Measurements from ENCODE around the gene KIFC1.
"Not testable (repeated sequence)": the region's sequence is repeated elsewhere in the genome, so short reads cannot be mapped to it uniquely, and the experiment has no call there.

The KIFC1 gene

DNA sequence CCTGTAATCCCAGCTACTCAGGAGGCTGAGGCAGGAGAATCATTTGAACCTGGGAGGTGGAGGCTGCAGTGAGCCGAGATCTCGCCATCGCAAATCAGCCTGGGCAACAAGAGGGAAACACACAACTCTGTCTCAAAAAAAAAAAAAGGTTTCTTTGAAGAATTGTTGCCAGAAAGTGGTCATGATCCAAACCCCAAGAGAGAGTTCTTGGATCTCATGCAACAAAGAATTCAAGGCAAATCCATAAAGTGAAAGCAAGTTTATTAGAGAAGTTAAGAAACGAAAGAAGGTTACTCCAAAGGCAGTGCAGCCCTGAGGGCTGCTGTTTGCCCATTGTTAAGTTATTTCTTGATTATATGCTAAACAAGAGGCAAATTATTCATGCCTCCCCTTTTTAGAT is 14.5 kb upstream of the KIFC1 start:
- no peak for DNase-seq

DNA sequence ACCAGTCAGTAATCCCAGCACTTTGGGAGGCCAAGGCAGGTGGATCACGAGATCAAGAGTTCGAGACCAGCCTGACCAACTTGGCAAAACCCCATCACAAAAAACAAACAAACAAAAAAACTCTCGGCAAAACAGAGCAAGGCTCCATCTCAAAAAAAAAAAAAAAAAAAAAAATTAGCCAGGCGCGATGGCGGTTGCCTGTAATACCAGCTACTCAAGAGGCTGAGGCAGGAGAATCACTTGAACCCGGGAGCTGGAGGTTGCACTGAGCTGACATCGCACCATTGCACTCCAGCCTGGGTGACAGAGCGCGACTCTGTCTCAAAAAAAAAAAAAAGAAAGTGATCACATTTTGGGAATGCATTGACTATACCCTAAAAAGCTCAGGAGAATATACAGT is 12.4 kb upstream of the KIFC1 start:
- DNase-seq = not testable (repeated sequence)

DNA sequence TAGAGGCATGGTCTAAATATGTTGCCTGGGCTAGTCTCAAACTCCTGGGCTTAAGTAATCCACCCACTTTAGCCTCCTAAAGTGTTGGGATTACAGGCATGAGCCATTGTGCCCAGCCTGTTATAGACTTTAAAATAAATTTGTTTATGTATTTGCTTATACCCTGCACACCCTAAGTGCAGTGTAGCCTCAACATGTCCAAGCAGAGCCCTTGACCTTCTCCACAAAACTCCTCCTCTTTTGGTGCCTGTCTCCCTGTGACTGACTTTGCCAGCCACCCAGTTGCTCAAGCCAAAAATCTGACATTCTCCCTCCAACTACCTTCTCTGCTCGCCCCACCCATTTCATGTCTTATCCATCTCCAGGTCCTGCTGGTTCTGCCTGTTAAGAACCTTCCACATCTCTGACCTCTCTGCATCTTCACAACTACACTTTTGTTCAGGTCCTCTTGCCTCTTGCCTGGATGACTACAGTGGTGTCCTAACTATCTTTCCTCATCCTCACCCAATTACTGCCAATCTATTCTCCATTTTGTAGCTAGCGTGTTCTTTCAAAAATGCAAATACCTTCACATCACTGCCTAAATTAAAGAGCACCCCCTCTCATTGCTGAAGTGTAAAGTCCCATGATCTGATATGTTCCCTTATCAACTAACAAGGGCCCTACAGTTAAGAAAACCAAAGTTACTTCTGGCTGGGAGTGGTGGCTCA is 11.2 kb upstream of the KIFC1 start:
- DNase-seq = no peak

DNA sequence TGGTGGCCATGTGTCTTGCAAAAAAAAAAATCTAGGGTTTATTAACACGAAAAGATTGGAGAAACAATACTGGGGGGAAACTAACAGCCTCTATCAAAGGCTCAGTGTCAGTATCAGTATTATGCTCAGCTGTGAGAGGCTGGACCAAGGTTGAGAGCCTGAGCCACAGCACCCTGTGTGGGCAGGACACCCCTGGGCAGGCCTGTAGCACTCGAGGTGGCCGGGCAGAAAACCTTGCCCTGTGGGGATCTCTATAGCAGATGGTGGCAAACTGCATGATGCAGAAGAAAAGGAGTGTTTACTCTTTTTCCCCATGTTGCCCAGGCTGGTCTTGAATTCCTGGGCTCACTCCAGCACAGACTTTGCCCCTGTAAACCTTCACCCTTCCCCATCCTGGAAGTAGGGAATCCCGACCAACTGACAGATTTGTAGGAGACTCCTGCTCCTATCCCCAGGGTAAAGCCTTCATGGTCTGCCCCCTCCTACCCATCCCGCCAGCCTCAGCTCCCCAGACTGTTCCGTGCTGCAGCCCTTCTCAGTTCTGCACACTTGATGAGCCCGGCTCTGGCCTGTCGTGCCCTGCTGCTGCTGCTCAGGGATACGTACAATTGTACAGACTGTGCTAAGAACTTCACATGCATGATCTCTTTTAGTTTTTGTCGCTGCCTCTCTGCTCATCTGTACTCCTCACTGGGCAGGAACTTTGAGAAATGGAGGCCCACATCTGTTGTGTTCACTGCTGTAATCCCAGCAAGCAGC is 8.0 kb upstream of the KIFC1 start:
- DNase-seq = no peak

DNA sequence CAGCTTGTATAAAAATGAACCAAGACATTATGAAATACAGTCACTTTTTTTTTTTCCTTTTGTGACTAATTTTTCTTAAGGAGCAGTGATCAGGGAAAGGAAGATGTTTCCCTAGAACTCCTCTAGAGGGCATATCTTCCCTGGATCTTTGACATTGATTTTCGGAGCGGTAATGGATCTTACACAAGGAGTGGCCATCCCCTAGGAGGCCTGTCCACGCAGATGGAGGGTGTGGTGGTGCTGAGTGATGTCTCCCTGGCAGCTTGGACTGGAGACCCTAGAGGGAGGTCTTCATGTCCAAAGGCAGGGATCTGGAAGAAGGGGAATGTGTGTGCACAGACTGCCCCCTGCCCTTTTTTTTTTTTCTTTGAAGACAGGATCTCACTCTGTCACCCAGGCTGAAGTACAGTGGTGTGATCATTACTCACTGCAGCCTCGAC is 7.0 kb upstream of the KIFC1 start:
- DNase-seq = no peak

DNA sequence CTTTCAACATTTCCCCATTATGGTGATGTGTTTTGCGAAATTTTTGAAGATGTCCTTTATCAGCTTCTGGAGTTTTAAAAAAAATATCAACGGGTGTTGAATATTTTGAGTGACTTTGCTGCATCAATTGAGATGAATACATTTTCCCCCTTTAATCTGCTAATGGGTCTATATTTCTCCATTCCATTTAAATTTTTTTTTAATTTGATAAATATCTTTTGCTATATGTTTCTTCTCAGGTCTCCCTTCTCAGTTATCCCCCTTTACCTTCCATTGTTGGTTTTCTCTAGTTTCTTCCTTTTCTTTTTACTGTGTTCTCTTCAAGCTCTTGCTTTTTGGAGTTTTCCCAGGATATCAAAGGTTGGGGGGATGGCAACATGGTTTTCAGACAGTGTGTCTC is 1.4 kb upstream of the KIFC1 start:
- DNase-seq = no peak

DNA sequence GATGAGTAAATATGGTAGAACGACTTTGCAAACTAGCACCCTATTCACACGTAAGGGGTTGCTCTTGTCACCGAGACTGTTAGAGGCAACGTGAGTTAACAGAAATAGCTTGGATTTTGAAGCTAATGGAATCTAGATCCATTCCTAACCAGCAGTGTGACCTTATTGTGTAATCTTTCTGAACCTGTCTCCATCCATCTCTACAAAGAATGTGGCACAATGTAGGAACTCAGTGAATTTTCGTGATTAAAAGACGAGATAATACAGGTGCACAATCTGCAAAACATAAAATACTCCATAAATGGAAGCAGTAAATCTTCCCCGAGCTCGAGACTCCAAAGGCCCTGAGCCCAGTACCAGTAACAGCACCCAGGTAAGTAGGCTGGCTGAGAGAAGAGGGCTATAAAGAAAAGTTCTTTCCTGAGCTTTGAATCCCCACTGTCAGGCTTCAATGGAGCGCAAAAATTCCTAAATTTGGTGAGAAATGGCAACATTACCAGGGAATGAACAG is 801 bp upstream of the KIFC1 start:
- DNase-seq = no peak

DNA sequence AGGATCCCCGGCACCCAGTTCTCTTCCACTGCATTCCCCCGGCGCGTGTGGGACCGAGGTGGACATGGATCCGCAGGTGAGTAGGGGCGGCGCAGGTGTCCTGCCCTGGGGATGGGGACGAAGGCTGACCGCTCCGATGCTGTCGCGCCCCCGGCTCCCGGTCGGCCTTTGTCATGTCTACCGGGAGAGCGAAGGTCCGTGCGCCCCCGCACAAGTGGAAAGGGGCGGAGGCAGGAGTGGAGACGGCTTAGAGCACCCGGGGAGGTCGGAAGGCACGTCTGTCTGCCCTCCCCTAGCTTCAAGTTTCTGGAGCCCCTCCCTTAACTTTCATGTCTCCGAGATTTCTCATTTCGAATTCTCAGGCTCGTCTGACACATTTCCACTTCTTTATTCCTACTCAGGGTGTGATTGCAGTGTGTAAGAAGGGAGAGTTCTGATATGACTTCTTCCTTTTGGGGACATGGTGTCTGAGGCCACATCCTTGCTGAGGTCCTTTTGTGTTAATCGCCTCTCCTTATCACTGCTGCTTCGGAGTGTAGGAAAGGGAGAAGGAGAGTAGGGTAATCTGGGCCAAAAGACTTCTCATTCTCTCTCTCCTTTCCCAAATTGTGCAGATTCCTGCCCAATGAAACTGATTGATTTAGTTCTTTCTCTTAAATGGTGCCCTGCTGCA is 435 bp downstream of the KIFC1 start:
- DNase-seq = no peak

DNA sequence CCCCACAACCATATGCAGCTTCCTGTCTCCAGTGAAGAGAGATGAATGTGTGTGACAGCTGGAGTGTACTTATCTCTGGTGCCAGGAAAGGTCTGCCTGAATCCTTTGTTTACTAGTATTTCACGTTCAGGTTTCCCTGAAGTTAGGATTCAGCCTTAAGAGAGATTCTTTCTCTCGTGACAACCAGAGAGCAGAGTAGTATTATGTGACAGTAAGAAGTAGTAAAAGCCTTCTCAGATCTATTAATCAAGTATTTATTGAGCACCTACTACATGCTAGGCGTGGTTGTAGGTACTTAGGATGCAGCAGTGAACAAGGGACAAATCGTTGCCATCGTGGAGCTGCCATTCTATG is 949 bp downstream of the KIFC1 start:
- no peak for DNase-seq

DNA sequence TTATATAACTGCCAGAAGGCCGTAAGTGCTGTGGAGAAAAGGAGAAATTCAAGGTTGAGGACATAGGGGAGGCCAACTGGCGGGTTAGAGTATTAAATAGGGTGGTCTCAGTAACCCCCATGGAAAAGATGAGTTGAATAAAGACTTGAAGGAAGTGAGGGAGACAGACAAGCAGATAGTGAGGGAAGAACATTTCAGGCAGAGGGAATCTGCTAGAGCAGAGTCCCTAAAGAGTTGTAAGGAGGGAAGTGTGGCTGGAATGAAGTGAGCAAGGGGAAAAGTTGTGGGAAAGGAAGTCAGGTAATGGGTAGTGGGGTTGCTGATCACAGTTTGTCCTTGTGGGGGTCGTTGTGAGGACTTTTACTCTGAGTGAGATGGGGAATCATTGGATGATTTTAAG is 1.4 kb downstream of the KIFC1 start:
- no peak for DNase-seq

DNA sequence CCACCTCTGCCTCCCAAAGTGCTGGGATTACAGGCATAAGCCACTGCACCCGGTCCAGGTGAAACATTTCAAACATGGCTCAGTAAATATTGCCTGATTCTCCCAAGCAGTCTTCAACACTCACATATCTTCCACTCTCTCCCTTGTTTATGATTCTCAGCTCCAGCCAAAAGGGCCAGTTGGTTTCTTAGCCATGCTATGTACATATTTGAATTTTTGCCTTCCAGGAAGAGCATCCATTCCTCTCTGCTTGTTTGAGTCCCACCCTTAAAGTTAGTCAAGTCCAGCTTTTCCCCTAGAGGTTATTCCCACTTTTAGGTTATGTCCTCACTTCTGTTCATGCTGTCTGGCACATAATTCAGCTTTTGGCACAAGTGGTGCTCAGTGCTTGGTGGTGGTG is 5.9 kb downstream of the KIFC1 start:
- DNase-seq = no peak

DNA sequence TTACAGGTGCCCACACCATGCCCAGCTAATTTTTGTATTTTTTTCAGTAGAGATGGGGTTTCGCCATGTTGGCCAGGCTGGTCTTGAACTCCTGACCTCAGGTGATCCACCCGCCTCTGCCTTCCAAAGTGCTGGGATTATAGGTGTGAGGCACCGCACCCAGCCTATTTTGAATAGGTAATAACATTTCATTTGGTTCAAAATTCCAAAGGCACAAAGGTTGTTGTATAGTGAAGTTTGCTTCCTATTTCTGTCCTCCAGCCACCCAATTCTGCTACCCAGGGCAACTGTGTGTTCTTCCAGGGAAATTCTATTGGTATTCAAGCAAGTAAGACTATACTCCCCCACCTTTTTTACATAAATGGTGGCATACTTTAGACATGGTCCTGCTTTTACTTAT is 7.0 kb downstream of the KIFC1 start:
- DNase-seq = not testable (repeated sequence)

DNA sequence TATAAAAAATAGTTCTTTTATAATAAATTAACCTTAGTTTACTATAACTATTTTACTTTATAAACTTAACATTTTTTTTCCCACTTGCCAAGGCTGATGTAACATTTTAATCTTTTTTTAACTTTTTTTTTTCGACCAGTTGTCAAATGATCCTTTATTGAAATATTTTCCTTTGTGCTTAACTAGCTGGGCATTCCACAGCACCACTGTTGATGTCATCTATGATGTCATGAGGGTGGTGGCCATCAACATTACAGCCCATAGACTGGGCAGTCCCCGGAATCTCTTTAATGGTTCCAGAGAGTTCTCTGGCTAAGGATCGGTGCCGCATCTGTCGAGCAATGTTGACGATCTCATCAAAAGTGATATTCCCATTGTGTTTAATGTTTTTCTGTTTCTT is 8.3 kb downstream of the KIFC1 start:
- DNase-seq = not testable (repeated sequence)

DNA sequence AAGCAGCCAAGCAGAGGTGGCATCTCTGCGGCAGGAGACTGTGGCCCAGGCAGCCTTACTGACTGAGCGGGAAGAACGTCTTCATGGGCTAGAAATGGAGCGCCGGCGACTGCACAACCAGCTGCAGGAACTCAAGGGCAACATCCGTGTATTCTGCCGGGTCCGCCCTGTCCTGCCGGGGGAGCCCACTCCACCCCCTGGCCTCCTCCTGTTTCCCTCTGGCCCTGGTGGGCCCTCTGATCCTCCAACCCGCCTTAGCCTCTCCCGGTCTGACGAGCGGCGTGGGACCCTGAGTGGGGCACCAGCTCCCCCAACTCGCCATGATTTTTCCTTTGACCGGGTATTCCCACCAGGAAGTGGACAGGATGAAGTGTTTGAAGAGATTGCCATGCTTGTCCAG is 13.3 kb downstream of the KIFC1 start:
- no peak for DNase-seq

DNA sequence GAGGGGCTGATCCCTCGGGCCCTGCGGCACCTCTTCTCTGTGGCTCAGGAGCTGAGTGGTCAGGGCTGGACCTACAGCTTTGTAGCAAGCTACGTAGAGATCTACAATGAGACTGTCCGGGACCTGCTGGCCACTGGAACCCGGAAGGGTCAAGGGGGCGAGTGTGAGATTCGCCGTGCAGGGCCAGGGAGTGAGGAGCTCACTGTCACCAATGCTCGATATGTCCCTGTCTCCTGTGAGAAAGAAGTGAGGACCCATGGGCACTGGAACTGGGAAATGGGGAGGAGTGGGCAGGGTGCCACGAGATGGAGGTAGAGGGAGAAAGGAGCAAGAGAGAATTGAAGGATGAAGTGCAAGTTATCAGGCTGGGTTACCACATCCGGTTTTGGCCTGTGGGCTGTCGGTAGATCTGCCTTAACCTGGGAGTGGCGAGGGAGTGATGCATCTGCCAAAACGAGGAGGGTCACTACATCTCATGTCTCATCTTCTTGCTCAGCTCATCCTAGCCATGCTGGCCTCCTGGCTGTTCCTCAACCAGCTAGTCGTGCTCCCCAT is 13.8 kb downstream of the KIFC1 start:
- DNase-seq = no peak

DNA sequence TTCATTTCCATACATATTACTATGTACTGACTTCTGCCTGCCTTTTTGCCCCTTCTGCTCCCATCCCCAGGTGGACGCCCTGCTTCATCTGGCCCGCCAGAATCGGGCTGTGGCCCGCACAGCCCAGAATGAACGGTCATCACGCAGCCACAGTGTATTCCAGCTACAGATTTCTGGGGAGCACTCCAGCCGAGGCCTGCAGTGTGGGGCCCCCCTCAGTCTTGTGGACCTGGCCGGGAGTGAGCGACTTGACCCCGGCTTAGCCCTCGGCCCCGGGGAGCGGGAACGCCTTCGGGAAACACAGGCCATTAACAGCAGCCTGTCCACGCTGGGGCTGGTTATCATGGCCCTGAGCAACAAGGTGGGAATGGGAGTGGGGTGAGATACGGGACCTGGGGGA is 14.5 kb downstream of the KIFC1 start:
- no peak for DNase-seq

DNA sequence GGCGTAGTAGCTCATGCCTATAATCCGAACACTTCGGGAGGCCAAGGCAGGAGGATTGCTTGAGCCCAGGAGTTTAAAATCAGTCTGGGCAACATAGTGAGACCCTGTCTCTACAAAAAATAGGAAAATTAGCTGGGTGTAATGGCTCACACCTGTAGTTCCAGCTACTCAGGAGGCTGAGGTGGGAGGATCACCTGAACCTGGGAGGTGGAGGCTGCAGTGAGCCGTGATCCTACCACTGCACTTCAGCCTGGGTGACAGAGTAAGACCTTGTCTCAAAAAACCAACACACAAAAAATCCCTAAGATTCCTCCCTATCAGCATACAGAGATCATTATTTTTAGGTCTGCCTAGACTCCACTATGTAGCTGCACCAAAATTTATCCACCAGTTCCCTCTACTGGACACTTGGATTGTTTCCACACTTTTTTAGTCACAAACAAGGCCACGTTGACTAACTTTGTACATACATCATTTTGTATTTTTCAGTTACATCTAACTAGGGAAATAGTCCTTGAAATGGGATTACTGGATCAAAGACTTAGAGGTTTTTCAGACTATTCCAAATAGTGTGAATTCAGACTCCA is 15.6 kb downstream of the KIFC1 start:
- DNase-seq = no peak

DNA sequence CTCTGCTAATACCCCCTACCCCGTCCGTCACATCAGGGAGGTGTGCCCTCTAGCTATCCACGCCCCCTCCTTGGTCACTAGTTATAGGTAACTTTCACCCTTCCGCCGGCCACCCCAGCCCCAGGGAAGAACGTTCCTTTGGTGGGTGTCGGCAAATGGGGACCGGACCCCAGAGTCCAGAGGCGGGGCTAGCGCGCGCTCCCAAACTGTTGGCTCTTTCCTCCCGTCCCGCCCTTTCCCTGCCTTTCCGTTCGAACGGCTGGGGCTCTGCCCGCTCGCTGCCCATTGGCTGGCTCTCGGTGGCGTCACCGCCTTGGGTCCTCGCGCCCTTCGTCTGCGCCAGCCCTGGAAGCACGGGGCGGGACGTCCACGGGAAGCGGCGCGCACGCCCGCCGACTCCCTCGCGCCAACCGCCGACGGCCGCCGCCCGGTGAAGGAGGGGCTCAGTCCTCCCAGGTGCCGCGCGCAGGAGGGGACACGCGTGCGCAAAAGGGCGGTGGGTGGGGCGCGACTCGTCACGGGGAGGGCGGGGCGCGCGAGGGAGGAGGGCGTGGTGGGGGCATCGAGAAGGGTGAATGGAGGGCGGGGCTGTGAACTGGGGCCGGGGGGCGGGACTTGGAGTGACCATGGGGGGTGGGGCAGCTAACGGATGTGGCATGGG is 18.6 kb downstream of the KIFC1 start:
- peak; percentile 92 for DNase-seq

DNA sequence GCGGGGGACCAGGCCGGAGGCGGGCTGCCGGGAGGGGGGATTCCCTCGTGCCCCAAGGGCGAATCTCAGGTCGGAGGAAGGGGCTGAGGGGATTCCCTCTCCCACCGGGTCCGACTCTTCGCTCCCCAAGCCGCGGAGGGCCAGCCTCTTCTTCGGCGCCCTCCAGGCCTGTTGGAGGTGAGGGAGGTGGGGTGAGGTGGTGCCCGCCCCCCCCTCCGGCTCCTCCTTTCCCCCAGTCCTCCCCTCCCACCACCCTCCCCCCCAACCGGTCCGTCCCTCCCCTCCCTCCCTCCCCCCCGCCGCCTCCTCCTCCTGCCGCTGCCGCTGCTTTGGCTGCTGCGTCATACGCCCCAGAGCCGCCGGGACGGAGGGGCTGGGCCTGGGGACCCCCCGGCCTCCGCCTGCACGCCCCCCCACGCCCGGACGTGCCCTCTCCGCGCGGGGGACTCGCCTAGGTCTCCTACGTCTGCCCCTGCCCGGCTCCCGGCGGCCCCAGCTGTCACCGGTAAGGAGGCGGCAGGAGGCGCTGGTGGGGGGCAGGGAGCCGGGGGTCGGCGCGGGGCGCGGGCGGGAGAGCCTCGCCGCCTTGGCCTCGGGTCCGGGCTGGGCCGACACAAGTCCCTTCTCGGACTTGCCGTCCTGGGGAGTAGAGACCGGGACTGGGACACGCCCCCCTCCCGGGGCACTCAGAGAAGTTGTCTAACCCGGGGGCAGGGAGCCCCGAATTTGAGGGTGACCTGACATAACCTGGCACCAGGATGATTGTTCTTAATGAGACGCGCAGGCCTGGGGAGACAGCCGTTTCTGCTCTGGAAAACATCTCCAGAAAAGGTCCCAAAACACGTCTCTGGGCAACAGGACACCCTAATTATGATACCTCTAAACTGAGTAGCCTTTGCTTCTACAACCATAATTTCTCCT is 19.3 kb downstream of the KIFC1 start, which contains the start of gene PHF1:
PHF1 (plus strand) TSS at position 304 of the 921 bp plus-strand sequence. CDS start 1,250 bp downstream, outside the sequence.
- DNase-seq = no peak

DNA sequence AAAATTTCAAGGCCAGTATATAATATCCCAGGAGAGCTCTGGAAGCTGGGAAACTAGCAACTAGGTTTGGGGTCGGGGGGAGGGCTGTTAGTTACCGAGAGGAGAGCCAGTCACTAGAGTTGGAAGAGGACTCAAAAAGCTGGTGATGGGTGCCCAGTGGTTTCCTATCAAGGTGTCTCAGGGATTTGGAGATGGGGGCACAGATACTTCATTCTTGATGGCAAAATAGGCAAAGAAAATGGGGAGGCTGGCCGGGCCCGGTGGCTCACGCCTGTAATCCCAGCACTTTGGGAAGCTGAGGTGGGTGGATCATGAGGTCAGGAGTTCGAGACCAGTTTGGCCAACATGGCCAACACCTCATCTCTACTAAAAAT is 20.0 kb downstream of the KIFC1 start:
- no peak for DNase-seq
